GM23338 (cell line): ENCODE data around the gene PRKCQ. TPM values are rescaled to one million over a fixed set of nuclear protein-coding genes. Genes with fewer than 3 reads are reported as not detected.

Source experiments
- ATAC-seq: fragments of 200-7000 bp; cut with Tn5 transposase; 3 replicates; pipeline ENCODE4 v1.9.1; 2020
- DNase-seq: peaks from one replicate; pipeline ENCODE4 v3.0.0-alpha.2; 2015; ENCODE audit warnings: low spot score
- H2AFZ ChIP-seq: fragments of 200-600 bp; sonication (generic); 2 replicates; pipeline ENCODE4 v1.8.0; 2016; ENCODE audit warnings: antibody characterized with exemption, mild to moderate bottlenecking, moderate library complexity
- H3F3A ChIP-seq: fragments of 200-600 bp; sonication (generic); replicated peaks from 2 replicates; pipeline ENCODE4 v1.8.0; 2017; ENCODE audit warnings: antibody characterized with exemption, mixed run types, low read depth
- H3K27ac ChIP-seq: fragments of 200-600 bp; sonication (generic); 2 replicates; pipeline ENCODE4 v1.6.1; 2016; ENCODE audit warnings: low read depth
- H3K27me3 ChIP-seq: fragments of 200-600 bp; sonication (generic); 2 replicates; pipeline ENCODE4 v1.8.0; 2016; ENCODE audit warnings: mild to moderate bottlenecking, mixed run types, moderate library complexity; ENCODE audit not compliant: insufficient read depth
- H3K36me3 ChIP-seq: fragments of 200-600 bp; sonication (generic); 2 replicates; pipeline ENCODE4 v1.8.0; 2016; ENCODE audit warnings: mild to moderate bottlenecking; ENCODE audit not compliant: insufficient read depth
- H3K4me1 ChIP-seq: fragments of 200-600 bp; sonication (generic); 2 replicates; pipeline ENCODE4 v1.8.0; 2016; ENCODE audit warnings: mild to moderate bottlenecking, moderate library complexity; ENCODE audit not compliant: insufficient read depth
- H3K4me2 ChIP-seq: fragments of 200-600 bp; sonication (generic); 2 replicates; pipeline ENCODE4 v1.7.1; 2017; ENCODE audit warnings: mixed run types
- H3K4me3 ChIP-seq: fragments of 200-600 bp; sonication (generic); 2 replicates; pipeline ENCODE4 v1.6.1; 2016; ENCODE audit warnings: mixed run types
- H3K79me2 ChIP-seq: fragments of 200-600 bp; sonication (generic); replicated peaks from 2 replicates; pipeline ENCODE4 v1.8.0; 2017; ENCODE audit warnings: mild to moderate bottlenecking; ENCODE audit not compliant: insufficient read depth
- H3K9me2 ChIP-seq: fragments of 200-600 bp; sonication (generic); 2 replicates; pipeline ENCODE4 v1.8.0; 2017; ENCODE audit not compliant: insufficient read depth
- H4K20me1 ChIP-seq: fragments of 200-600 bp; sonication (generic); replicated peaks from 2 replicates; pipeline ENCODE4 v1.8.0; 2017; ENCODE audit warnings: mild to moderate bottlenecking; ENCODE audit not compliant: insufficient read depth
- H3K27ac Mint-ChIP-seq: 2 replicates; pipeline ENCODE4 v1.8.0; 2020; ENCODE audit warnings: inconsistent platforms, mild to moderate bottlenecking, moderate library complexity, mixed read lengths
- H3K27me3 Mint-ChIP-seq: 3 replicates; pipeline ENCODE4 v1.8.0; 2022; ENCODE audit warnings: low read depth, mild to moderate bottlenecking, moderate library complexity, mixed read lengths, inconsistent platforms; ENCODE audit not compliant: insufficient read depth, poor library complexity
- H3K36me3 Mint-ChIP-seq: 3 replicates; pipeline ENCODE4 v1.8.0; 2021; ENCODE audit warnings: low read depth, mild to moderate bottlenecking, inconsistent platforms, moderate library complexity, mixed read lengths
- H3K4me1 Mint-ChIP-seq: 3 replicates; pipeline ENCODE4 v1.8.0; 2020; ENCODE audit warnings: mild to moderate bottlenecking, inconsistent platforms, mixed read lengths
- H3K4me3 Mint-ChIP-seq: 3 replicates; pipeline ENCODE4 v1.8.0; 2021; ENCODE audit warnings: moderate library complexity, mild to moderate bottlenecking, inconsistent platforms, mixed read lengths
- H3K9me3 Mint-ChIP-seq: 3 replicates; pipeline ENCODE4 v1.8.0; 2020; ENCODE audit warnings: moderate library complexity, mild to moderate bottlenecking, inconsistent platforms, mixed read lengths
- CREB1 ChIP-seq: fragments of 250-450 bp; sonication (Bioruptor Pico); IDR thresholded peaks from 2 replicates; pipeline ENCODE4 v1.5.0; 2020; ENCODE audit warnings: low read depth, mild to moderate bottlenecking, moderate library complexity
- CTCF ChIP-seq, 2 experiments: fragments of 200-600 bp in 1 of 2; sonication (generic) in 1 of 2; conservative IDR thresholded peaks; 2 replicates each; pipeline versions ENCODE4 v1.5.1 to v1.6.1; 2016 to 2017; ENCODE audit warnings: antibody characterized with exemption in 2 of 2, low read depth in 2 of 2, mild to moderate bottlenecking in 2 of 2, moderate library complexity in 1 of 2
- ETS1 ChIP-seq: IDR thresholded peaks from 2 replicates; pipeline ENCODE4 v1.6.1; 2016; ENCODE audit warnings: antibody characterized with exemption
- EZH2 ChIP-seq: fragments of 200-600 bp; sonication (generic); IDR thresholded peaks from one replicate; pipeline ENCODE4 v1.8.0; 2017; ENCODE audit warnings: antibody characterized with exemption, mild to moderate bottlenecking, low read depth; ENCODE audit not compliant: unreplicated experiment
- EZH2phosphoT487 ChIP-seq: fragments of 200-600 bp; sonication (generic); IDR thresholded peaks from one replicate; pipeline ENCODE4 v1.8.1; 2018; ENCODE audit warnings: antibody characterized with exemption; ENCODE audit not compliant: unreplicated experiment
- NANOG ChIP-seq: IDR thresholded peaks from 2 replicates; pipeline ENCODE4 v1.6.1; 2016; ENCODE audit warnings: antibody characterized with exemption, borderline replicate concordance
- POLR2AphosphoS5 ChIP-seq: IDR thresholded peaks from 2 replicates; pipeline ENCODE4 v1.6.1; 2016; ENCODE audit warnings: antibody characterized with exemption, low read depth
- STAT1 ChIP-seq: IDR thresholded peaks from one replicate; pipeline ENCODE4 v1.6.1; 2016; ENCODE audit warnings: antibody characterized with exemption; ENCODE audit not compliant: unreplicated experiment
- ZNF114 ChIP-seq: fragments of 250-450 bp; sonication (Bioruptor Pico); IDR thresholded peaks from 2 replicates; pipeline ENCODE4 v1.5.0; 2020; ENCODE audit warnings: mild to moderate bottlenecking, moderate library complexity
- ZNF331 ChIP-seq: fragments of 250-450 bp; sonication (Bioruptor Pico); IDR thresholded peaks from 2 replicates; pipeline ENCODE4 v1.5.0; 2020; ENCODE audit warnings: low read depth, mild to moderate bottlenecking, moderate library complexity
- ZNF462 ChIP-seq: fragments of 250-450 bp; sonication (Bioruptor Pico); IDR thresholded peaks from 2 replicates; pipeline ENCODE4 v1.5.0; 2020; ENCODE audit warnings: mild to moderate bottlenecking, moderate library complexity
- polyA plus RNA-seq: library from polyadenylated mRNA; unstranded; fragments of >200 nt; fragmentation: Nextera tagmentation; extraction: Ambion mirVana; gene quantifications from 2 replicates; pipeline ENCODE4 v1.2.1, GENCODE V29; 2016
- total RNA-seq: library from RNA; depleted of rRNA; stranded (reverse); fragments of >200 nt; shearing (Covaris generic); gene quantifications from 2 replicates; pipeline ENCODE4 v1.2.3, GENCODE V29; 2014

The PRKCQ gene
- total and polyA plus RNA-seq, 2 experiments from 2014 or later = 12.6 to 28.5 TPM

DNA sequence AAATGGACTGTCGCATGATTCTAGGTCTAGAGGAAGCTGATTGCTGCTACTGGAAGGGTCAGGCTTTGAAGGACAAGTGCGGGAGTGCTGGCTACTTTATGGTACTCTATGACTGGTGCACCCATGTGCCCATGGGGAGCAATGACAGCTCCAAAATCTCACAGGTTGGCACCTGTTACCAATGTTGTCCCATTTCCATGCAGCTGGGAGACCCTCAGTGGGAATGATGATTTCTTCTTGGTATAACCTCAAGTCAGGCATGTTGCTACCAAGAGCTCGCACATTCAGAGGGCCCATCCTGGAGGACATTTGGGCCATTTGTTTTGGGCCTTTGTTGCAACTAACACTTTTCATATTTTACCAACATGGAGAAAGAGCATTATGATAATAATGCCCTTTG is 174.4 kb downstream of the PRKCQ start (continued):
- TF ChIP-seq ZNF462 (no peak), CREB1 (no peak), EZH2 (no peak), STAT1 (no peak), EZH2phosphoT487 (no peak), ZNF331 (CRISPR knock-in tag) (no peak)

- peaks cover 2% of the 10 kb centered on the region; the same call in 2 of the 3 replicates for H3K9me3 Mint-ChIP-seq
- no peak overlapping the region for H3K4me2 ChIP-seq
- H3K4me1 Mint-ChIP-seq = peaks cover 22% of the 10 kb centered on the region
- H3K36me3 ChIP-seq = no peaks in the 10 kb centered on the region
- DNase-seq (no peak), ATAC-seq (no peak)
- H3K4me1 ChIP-seq = peaks cover 5% of the 10 kb centered on the region; the same call in 1 of the 2 replicates
- no peak overlapping the region for H3K27ac ChIP-seq
- H2AFZ ChIP-seq = no peak overlapping the region
- no peaks in the 10 kb centered on the region for H3K27me3 Mint-ChIP-seq
- no peaks in the 10 kb centered on the region for H3K36me3 Mint-ChIP-seq
- H3K9me2 ChIP-seq = no peaks in the 10 kb centered on the region
- no peak overlapping the region for H3K4me3 Mint-ChIP-seq
- H3F3A ChIP-seq = no peaks in the 10 kb centered on the region
- no peaks in the 10 kb centered on the region for H4K20me1 ChIP-seq
- H3K79me2 ChIP-seq = no peaks in the 10 kb centered on the region
- H3K4me3 ChIP-seq = no peak overlapping the region
- no peaks in the 10 kb centered on the region for H3K27me3 ChIP-seq
- no peak overlapping the region for H3K27ac Mint-ChIP-seq
- TF ChIP-seq ZNF114 (CRISPR knock-in tag) (no peak), CTCF (conservative IDR thresholded peaks at IDR 0.05; ENCODE audit: low read depth in 2 of 2) (no peak), ETS1 (no peak), NANOG (no peak), ZNF331 (CRISPR knock-in tag) (no peak), STAT1 (no peak), POLR2AphosphoS5 (no peak)
These were observed 175.7 kb downstream of the PRKCQ start for GRCh38 chr10:6404127-6405072.
